ENCODE results near the gene ERFE.

The ERFE gene

DNA sequence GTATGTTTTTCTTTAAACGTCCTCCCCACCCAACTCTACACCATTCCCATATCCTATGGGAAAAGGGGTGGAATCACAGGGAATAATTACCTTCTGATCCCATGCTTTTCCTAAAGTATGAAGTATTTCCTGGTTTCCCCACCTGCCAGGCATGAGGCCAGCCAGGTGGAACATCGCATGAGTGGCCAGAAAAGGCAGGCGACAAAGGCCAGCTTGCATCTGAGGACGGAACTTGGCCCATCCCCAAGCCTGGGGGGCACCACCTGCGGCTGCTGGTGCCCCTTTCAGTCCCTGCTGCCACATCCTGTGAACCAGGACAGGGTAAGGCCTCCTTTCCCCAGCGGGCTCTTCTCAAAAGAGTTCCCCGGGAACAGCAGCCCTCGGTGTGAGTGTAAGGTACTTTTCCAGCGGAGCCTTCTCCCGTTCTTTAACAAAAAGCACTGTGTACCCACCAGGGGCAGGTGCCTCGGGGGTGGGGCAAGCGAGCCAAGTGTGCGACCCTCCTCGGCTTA is 1.2 kb upstream of the ERFE start:
- DNase-seq, result no peak

DNA sequence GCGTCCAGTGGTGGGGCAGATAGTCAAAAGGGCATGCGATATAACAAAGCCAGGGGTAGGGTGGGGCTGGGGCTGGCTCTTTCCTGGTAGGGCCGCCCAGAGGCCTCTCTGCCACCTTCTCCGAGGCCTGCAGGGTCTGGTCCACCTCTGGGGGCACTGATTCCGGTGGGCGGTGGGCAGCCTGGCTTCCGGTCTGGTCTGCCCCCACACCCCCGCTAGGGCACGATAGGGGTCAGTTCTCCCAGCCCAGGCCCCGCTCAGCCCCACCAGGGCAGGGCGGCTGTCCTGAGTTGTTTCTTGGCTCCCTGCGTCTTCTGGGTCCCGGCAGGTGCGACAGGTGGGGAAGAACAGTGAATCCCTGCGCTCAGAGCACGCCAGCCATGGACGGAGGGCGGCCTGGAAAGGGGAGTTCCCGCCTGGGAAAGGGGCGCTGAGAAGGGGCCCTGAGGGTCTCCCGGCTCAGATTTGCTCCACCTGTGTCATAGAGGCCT is 707 bp upstream of the ERFE start:
- DNase-seq, result no peak

DNA sequence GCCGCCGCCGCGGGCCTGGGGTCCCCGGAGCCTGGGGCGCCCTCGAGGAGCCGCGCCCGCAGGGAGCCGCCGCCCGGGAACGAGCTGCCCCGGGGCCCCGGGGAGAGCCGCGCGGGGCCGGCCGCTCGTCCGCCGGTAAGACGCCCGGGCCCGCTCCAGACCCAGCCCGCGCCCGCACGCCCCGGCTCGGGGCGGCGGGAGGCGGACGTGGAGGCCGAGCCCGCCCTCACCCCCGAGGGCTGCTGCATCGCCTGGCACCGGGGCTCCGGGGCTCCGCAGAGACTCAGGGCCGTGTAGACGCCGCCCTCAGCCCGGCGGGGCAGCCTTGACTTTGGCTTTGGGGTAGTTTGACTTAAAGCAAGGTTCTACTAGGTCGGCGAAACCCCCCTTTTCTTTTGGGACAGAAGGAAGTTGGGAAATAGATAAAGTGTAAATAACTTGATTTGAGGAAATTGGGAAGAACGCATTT is 335 bp downstream of the ERFE start:
- peak; percentile 27 for DNase-seq

DNA sequence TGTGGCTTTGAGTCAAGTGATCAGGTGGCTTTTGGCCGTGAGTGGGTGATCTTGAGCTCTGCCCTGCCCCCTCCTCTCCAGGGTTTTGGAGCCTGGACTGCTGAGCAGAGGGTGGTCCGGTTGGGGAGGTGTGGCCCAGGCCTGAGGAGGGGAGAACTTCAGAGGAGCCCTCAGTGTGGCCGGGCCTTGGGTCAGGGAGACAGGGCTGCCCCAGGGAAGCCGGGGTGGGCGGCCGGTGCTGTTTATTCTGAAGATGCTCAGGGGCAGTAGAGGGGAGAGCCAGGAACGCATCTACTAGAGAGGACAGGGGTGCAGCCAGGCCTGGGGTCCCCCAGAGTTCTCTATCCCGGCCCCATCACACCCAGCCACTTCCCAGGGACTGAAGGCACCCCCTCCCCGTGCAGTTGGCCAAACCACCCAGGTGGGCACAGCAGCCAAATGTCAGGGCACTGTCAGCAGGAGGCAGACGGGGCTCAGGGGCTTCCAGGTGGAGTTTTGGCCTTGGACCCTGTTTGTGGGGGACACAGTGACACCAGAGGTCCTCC is 963 bp downstream of the ERFE start:
- no peak for DNase-seq

DNA sequence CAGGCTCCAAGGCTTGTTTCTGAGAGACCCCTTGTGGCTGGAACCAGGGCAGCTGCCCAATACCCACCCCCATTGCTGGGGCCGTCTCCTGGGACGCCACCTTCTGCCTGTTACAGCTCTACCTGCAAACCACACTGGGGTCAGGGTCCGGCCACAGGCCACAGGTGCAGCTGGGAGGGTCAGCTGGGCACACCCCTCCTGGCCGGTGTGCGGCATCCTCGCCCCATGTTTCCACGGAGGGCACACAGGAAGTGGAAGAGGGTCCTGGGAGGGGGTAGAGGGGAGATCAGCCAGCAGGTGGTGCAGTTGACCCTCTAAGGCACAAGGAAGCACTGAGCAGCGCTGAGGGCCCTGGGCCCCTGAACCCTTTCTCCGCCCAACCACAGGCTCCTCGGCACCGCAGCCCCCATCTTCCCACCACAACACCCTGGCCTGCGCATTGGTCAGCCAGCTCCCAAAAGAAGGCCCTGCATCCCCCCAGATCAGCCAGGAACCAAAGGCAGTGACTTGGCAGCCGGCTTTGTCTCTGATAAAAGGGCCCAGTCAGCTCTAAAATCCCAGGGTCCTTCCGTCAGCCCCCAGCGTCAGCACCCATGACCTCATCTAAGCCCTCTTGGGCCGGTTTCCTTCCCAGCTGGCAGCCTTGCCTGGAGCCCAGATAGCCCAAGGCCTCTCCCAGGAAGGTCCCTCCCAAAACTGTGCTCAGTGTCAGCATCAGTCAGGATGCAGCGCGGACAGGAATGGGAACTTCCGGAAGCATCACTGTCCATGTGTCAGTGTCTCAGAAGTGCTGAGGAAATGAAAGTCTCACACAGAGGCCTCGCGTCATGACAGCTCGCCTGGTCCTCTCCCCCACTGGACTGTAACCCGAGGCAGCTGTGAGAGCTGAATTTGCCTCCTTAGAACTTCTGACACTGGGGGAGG is 1.7 kb downstream of the ERFE start:
- DNase-seq, result peak; percentile 78

DNA sequence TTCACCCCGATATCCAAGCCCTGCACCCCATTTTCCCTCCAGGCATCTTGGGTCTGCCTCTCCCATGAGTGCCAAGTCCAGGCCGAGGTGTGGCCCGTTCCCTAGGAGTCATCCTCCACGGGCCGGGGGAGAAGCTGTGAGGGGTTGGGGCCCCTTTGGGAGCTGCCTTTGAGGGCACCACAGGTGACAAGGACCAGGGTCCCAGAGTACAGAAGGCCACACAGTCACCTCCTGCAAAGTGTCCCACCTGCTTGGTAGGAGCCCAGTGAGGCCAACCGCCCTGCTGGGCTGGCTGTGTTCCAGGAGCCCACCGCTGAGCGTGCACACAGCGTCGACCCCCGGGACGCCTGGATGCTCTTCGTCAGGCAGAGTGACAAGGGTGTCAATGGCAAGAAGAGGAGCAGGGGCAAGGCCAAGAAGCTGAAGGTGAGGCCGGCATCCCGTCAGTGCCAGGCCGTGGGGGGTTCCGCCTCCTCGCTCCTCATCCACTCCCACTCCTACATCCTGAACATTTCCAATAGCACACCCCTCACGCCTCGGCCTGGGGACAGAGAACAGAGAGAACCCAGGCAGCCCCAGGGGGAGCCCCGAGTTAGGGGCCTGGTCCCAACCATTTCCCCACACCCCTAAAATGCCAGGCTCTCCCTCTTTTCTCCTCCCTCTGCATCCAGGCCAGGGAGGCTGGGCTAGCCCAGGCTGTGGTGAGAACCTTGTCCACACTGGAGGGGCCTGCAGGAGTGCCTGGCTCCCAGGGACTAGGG is 2.7 kb downstream of the ERFE start:
- no peak for DNase-seq

DNA sequence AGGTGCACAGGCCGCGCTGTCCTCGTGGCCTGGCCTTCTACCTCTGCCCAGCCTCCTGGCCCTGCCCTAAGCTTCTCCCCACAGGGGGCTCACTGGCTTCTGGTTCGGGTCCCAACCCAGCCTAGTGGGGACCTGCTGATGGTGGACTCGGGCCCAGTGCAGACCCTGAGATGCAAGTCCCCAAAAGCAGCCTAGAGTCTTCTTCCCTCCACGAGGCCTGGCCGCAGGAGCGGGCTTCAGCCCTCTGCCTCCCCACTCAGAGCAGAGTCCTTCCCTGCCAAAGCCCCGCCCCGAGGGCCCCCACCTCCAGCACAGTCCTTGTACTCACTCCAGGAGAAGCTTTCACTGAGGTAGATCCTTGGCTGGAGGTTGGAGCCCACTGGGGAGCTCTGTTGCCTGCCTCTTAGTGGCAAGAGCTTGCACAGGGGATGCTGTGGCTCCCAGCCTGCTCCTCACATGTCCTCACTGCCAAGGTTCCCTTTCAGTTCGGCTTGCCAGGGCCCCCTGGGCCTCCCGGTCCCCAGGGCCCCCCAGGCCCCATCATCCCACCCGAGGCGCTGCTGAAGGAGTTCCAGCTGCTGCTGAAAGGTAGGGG is 3.6 kb downstream of the ERFE start:
- DNase-seq, result no peak

DNA sequence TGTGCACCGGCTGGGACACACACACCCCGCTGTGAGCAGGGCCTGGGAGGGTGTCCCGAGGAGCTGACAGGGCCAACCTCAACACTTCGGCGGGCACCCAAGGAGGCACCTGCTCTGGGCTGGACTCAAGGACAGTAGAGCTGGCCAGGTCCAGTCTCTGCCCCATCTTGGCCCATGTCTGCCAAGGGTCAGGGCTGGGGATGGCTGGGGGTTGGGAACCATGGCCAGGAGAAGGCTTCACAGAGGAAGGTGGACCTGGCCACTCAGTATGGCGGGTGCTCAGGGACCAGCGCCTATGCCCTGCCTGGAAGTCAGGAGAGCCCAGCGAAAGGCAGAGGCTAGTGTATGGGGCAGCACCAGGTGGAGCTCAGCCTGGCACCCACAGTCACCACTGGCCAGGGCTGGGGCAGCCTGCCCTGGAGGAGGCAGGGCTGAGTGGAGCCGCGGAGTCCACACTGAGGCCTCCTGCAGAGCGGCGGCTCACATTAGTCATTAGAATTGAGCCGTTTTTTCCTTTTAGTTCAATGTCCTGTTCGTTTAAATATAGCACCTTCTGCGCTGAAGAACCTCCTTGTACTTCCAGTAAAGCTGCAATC is 4.2 kb downstream of the ERFE start:
- no peak for DNase-seq

DNA sequence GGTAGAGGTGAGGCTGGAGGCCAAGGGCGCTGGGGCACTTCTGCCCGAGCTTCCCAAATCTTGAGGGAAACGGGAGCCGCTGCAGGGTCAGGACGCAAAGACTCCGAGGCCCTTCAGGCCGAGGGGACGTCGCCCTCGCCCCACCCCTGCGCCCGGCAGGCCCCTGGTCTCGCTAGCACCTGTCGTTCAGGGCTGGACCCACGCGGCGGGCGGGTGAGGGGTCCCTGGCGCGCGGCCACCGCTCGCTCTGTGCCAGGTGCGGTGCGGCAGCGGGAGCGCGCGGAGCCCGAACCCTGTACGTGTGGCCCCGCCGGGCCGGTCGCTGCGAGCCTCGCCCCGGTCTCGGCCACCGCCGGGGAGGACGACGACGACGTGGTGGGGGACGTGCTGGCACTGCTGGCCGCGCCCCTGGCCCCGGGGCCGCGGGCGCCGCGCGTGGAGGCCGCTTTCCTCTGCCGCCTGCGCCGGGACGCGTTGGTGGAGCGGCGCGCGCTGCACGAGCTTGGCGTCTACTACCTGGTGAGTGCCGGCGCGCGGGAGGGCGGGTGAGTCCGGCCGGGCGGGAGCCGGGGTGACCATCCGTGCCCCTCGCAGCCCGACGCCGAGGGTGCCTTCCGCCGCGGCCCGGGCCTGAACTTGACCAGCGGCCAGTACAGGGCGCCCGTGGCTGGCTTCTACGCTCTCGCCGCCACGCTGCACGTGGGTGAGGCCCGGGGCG is 4.9 kb downstream of the ERFE start:
- no peak for DNase-seq

DNA sequence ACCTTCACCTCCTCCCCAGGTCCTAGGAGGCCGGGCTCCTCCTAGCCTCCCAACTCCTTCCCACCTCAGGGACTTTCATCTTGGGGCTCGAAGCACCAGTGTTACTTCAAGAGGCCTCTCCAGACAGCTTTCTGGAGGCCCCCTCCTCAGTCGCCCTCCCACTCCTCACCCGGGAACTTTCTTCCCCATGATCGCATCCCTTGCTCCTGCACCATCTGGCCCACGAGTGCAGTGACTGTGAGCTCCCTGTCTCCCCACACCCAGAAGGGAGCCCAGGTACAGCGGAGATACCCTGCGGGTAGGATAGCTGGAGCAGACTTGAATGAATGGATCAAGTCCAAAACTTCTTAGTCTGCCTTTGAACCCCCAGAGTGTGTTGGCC is 6.1 kb downstream of the ERFE start:
- DNase-seq, result no peak

DNA sequence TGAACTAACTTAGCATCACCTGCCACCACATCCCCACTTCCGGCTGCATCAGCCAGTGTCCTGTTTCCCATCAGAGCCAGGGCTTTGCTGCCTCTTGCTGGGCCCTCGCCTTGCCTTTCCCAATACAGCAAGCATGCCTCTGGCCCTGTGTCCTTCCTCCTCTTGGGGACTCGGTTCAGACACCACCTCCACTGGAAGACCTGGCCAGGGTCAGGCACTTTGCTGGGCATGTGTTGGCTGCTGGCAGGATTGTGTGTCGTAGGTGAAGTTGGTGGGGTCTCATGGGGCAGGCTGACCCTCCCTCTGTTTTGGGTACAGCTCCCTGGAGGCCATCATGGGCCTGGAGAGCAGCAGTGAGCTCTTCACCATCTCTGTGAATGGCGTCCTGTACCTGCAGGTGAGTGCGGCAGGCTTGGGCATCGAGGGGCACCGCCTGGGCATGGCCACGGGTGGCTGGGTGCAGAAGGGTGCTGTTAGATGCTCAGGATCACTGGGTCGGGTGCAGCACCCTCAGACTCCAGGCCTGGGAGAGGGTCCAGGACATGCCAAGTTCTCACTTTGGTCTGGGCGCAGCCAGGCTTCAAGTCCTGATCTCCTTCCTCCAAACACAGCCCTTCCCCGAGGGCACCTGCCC is 6.6 kb downstream of the ERFE start:
- no peak for DNase-seq

DNA sequence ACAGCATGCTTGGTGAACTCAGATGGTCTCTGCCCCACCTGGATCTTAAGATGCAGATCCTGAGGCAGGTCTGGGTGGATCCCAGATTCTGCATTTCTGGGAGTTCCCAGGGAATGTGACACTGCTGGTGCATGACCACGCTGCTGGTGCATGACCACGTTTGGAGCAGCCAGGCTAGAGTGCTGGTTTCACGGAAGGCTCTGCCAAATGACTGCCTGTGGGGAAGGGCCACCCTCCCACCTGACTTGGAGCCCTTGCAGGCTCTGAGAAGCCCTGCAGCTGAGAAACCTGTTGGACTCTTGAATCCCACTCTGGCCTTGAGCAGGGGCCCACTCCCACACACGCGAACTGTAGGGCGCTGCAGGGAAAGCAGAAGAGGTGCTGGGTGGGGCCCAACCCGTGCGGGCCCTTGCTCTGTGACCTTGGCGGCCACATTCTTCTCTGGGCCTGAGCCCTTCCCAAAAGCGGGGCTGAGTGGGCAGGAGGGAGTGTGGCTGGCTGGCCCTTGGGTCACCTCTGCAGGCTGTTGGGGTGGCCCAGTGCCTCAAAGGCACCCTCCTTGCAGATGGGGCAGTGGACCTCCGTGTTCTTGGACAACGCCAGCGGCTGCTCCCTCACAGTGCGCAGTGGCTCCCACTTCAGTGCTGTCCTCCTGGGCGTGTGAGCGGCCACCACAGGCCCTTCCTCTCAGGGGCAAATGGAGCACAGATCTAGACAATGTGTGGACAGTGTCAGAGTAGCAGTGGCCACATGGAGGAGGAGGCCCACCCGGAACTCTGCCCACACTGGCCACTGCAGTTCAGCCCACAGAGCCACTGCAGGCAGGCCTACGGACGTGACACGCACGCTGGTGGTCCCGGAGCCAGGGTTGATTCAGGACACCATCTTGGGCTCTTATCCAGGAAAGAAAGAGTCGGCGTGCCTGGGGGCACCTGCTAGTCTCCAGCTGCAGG is 7.9 kb downstream of the ERFE start:
- no peak for DNase-seq

DNA sequence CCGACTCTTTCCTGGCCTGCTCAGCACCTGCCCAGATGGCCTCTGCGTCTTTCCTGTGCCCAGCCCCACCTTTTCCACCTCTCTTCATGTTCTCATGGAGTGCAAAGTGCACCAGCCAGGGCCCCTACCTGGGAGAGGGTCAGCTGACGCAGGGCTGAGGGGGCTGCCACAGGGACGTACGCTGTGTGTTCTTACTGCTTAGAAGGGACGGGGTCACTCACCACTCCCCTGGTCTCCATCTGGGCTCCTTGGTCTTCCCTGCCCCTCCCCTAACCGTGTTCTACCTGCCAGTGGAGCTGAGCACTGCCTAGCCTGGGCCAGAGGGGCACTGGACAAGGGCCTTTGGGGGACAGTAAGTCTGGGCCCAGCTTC is 8.6 kb downstream of the ERFE start:
- no peak for DNase-seq

DNA sequence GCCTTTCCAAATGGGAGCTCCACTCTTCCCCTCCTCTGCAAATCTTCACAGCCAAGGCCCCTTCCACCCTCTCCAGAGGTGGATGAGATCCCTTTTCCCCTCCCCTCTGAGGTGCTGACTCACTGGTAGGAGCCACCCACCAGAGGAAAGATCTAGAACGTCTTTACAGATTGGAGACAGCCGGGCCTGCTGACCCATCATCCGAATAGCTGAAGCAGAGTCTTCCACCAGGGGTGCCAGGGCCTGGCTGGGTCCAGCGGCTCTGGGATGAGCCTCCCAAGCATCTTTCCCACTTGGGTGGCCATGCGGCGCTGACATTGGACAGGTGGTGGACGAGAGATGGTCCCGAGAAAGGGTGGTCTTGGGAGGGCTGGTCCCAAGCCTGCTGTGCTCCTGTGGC is 9.0 kb downstream of the ERFE start:
- DNase-seq, result no peak

DNA sequence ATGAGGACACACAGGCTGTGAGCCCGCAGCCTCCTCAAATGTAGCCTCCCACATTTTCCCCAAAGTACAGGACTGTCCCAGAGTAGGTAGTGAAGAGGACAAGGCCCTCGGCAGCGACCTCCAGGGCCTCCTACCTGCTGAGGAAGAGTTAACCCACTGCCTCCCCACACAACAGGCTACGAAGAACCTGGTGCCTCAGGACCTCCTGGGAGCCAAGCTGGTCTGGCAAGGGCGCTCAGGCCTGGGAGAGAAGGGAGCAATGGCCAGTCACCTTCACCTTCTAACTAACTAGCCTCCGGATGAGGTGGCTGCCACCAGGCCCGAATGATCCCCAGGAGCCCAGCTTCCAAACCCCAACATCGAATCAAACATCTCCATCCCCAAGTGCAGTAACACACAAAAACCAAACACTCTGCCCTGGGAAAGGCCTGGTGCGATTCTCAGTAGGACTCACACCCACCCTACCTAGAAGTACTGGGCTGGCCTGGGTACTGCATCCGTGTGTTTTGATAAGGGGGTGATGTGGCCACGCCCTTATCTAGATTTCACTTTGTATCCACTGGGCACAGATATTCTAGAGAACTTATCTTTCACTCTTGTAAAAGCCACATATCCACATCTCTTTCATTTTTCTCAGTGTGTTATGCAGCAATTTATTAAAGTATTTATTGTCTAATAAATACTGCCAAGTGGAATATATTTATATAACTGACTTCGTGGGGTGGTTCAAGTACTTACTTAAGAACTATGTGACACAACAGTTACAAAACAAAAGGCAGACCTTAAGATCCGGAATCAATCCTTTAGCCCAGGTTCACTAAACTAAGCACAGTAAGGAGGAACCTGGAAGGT is 9.7 kb downstream of the ERFE start:
- no peak for DNase-seq

DNA sequence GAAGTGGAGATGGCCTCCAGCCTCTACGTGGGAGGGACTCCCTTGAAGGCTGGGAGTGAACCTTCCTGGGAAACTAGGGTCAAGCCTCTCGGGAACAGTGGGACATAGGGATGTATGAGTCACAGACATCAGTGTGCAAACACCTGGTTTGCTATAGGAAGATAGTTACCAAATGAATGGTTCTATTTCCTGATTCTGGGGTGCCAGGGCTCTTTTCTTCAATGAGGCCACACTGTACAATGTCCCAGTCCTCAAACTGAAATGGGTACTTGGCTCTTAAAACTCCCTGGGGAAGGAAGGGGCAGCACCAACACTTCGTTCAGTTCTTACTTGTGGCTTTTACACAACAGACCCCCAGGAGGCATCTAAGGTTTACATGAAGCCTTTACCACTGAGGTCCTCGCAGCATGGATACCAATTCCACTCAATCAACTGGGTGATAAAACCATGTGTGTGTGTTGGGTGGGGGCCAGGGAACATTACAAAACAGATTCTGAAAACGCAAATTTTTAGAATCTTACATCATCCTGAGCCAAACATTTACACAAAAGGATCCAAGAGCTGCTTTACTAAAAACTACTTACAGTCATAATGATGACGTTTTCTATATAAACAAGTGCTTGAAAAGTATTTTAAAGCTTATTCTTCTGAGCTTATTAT is 10.4 kb downstream of the ERFE start:
- DNase-seq, result no peak

DNA sequence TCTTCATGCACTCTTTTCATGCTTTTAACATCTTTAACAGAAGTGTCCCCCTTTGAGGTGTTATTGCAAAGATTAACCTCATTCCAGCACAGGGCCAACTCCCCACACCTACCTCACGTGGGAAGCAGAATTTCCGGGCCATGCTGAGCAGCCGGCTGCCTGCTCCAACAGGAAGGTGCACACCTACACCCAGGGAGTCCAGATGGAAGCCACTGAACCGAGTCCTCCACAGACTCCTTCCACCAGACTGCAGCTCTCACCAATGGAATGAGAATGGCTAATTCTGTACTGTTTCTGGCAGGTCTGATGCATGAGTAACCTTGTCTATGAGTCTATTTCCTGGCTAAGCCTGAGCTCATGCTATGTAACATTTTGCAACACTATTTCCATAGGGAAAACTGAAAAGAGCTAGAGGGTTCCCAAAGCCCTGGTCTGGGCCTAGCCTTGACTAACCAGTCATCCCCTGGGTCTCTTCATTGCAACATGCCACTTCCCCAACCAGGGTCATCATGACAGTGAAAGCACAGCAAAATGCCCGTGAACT is 11.0 kb downstream of the ERFE start:
- peak; percentile 77 for DNase-seq

DNA sequence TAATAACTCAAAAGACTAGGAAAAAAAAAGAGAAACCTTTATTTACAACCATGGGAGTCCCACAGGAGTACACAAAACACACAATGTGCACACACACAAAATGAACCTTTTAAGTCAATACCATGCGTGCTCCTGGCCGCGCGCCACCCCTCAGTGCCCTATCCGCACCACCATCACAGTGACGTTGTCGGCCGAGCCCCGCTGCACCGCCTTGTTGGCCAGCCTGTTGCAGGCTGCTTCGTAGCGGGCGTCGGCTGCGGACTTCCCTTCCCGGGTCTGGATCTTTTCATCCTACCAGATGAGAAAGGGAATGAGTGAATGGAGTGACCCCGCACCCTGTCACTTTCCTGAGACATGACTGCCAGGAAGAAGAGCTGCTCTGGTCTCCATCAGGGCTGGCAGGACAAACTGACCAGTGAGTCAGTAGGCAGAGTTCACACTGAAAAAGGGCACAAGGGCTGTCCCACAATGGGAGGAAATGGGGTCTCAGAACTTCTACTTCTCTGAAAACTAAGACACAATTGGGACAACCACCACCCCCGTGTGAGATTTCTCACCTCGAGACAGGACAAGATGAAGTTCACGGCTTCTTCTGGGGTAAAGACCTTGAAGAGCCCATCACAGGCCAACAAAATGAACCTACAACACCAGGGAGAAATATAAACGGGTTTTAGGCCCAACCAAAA is 11.8 kb downstream of the ERFE start:
- no peak for DNase-seq

All from suppressor macrophage treated with lipopolysaccharide for 4 hours (primary cell).